ENCODE measurements around the gene SIGLEC12.

GRCh38 chr19:51480590-51480989, 21.0 kb downstream of the SIGLEC12 start:
- TF ChIP-seq POLR2AphosphoS5 (IDR thresholded peaks at IDR 0.05): no peak
- TF ChIP-seq POLR2A (IDR thresholded peaks at IDR 0.05): no peak
